Testis (tissue), 3 donors: Measurements from ENCODE around the gene NPEPL1. TPM values are rescaled to one million over a fixed set of nuclear protein-coding genes. Genes with fewer than 3 reads are reported as not detected.

Experiments used
- DNase-seq: peaks from one replicate; pipeline ENCODE4 v3.0.0-alpha.2; 2019
- H3K27ac ChIP-seq, 2 donors: fragments of 200-600 bp; sonication (generic); one replicate each; pipeline ENCODE4 v1.5.1; 2019
- H3K27me3 ChIP-seq: fragments of 200-600 bp; sonication (generic); one replicate; pipeline ENCODE4 v1.5.1; 2019
- H3K36me3 ChIP-seq: fragments of 200-600 bp; sonication (generic); one replicate; pipeline ENCODE4 v1.5.1; 2017; ENCODE audit warnings: low read depth; ENCODE audit errors: missing control alignments
- H3K4me1 ChIP-seq: fragments of 200-600 bp; sonication (generic); one replicate; pipeline ENCODE4 v1.5.1; 2019
- H3K4me3 ChIP-seq, 2 donors: fragments of 200-600 bp; sonication (generic); one replicate each; pipeline ENCODE4 v1.5.1; 2017 to 2019
- H3K9me3 ChIP-seq: fragments of 200-600 bp; sonication (generic); one replicate; pipeline ENCODE4 v1.5.1; 2017
- CTCF ChIP-seq, 3 experiments: fragments of 450-650 bp in 2 of 3; fragments of 200-600 bp in 1 of 3; sonication (generic) in 1 of 3; IDR thresholded peaks; one replicate each; pipeline ENCODE4 v1.5.1; 2016 to 2019; ENCODE audit warnings: antibody characterized with exemption in 3 of 3, mild to moderate bottlenecking in 2 of 3, moderate library complexity in 1 of 3
- POLR2A ChIP-seq: fragments of 450-650 bp; IDR thresholded peaks from one replicate; pipeline ENCODE4 v1.6.1; 2017; ENCODE audit warnings: antibody characterized with exemption, mild to moderate bottlenecking, moderate library complexity
- WGBS, 2 donors: methylation state at CpG; one replicate each; pipeline ENCODE4 v1.1.5; 2018; 5-methylcytosine and 5-hydroxymethylcytosine counted together
- intact Hi-C: fragments of 100-400 bp; cut with DNase I; formaldehyde crosslinking; loops from one replicate; pipeline ENCODE4 v1.15.1; 2023; ENCODE audit warnings: low total_unique reads
- polyA plus RNA-seq: library from polyadenylated mRNA; stranded (reverse); fragments of 350-450 nt; fragmentation: Illumina TruSeq; extraction: RNeasy Lipid Tissue Mini Kit (QIAGEN cat#74804); gene quantifications from one replicate; pipeline ENCODE4 v1.2.3, GENCODE V29; 2014; ENCODE audit warnings: low read depth, low replicate concordance; ENCODE audit not compliant: insufficient read depth
- total RNA-seq, 2 donors: library from RNA; depleted of rRNA; stranded (reverse); fragments of >200 nt; gene quantifications; one replicate each; pipeline ENCODE4 v1.2.3, GENCODE V29; 2016

Gene NPEPL1
- total and polyA plus RNA-seq, 3 donors from 2014 or later, result 47.6 to 79.9 (median 56.3) TPM

- DNase-seq, result no peak
- Histone ChIP-seq H3K4me3 (no peak overlapping the region), H3K27me3 (no peaks in the 10 kb centered on the region), H3K27ac (no peak overlapping the region), H3K36me3 (no peaks in the 10 kb centered on the region), H3K9me3 (no peaks in the 10 kb centered on the region), H3K4me1 (no peaks in the 10 kb centered on the region)
- intact Hi-C loops, result no loop called here
- 77 to 84% methylated on average over 12 to 14 of the region's 14 CpGs for WGBS, 2 donors
- TF ChIP-seq CTCF (IDR thresholded peaks at IDR 0.05), result no peak
- TF ChIP-seq POLR2A, result no peak
These were observed 60.8 kb downstream of the NPEPL1 start for GRCh38 chr20:58753267-58753921.

GRCh38 chr20:58753922-58754551 is 61.4 kb downstream of the NPEPL1 start:
- intact Hi-C loops, result no loop called here
- TF ChIP-seq POLR2A (no peak), CTCF (IDR thresholded peaks at IDR 0.05) (no peak)

GRCh38 chr20:58754584-58754983 is 62.0 kb downstream of the NPEPL1 start:
- intact Hi-C loops, result no loop called here

More at GRCh38 chr20:58753922-58754551, 61.4 kb downstream of the NPEPL1 start:
- Histone ChIP-seq H3K27me3 (no peaks in the 10 kb centered on the region), H3K36me3 (no peaks in the 10 kb centered on the region), H3K9me3 (no peaks in the 10 kb centered on the region), H3K4me3 (no peak overlapping the region), H3K27ac (no peak overlapping the region), H3K4me1 (no peaks in the 10 kb centered on the region)
- WGBS, 2 donors, result 78 to 87% methylated on average over 11 to 17 of the region's 17 CpGs
- DNase-seq, result no peak

GRCh38 chr20:58755062-58755697 is 62.6 kb downstream of the NPEPL1 start:
- Histone ChIP-seq H3K27me3 (no peaks in the 10 kb centered on the region), H3K4me3 (no peak overlapping the region), H3K9me3 (no peaks in the 10 kb centered on the region), H3K4me1 (no peaks in the 10 kb centered on the region), H3K36me3 (no peaks in the 10 kb centered on the region), H3K27ac (no peak overlapping the region)
- intact Hi-C loops, result no loop called here
- TF ChIP-seq POLR2A, result no peak
- TF ChIP-seq CTCF (IDR thresholded peaks at IDR 0.05), result no peak
- DNase-seq, result no peak
- WGBS, 2 donors, result 69 to 79% methylated on average over 16 to 18 of the region's 18 CpGs

More at GRCh38 chr20:58754584-58754983, 62.0 kb downstream of the NPEPL1 start:
- Histone ChIP-seq H3K4me3 (no peak overlapping the region), H3K36me3 (no peaks in the 10 kb centered on the region), H3K9me3 (no peaks in the 10 kb centered on the region), H3K27me3 (no peaks in the 10 kb centered on the region), H3K4me1 (no peaks in the 10 kb centered on the region), H3K27ac (no peak overlapping the region)
- no peak for DNase-seq
- 70 to 73% methylated on average over 7 to 8 of the region's 8 CpGs for WGBS, 2 donors
- TF ChIP-seq CTCF (IDR thresholded peaks at IDR 0.05), result no peak
- no peak for TF ChIP-seq POLR2A
